ENCODE measurements around the gene ULBP2. TPM values are rescaled to one million over a fixed set of nuclear protein-coding genes. Genes with fewer than 3 reads are reported as not detected.
A peak's percentile ranks its signal among the peaks of the same experiment; 100 is the strongest.
"Not testable (repeated sequence)": the region's sequence is repeated elsewhere in the genome, so short reads cannot be mapped to it uniquely, and the experiment has no call there.

Gene ULBP2
- total RNA-seq, 1 donor from 2014 or later: 0.30 TPM

GRCh38 chr6:149963462-149964307 is 21.9 kb downstream of the ULBP2 start, which contains the start of gene ULBP1:
TSS of gene ULBP1 (plus strand) at chr6:149963943. CDS start at chr6:149964050, 107 bp downstream.
- H3K4me3 Mint-ChIP-seq: peak within 1 kb of the TSS; percentile 95
- H3K27me3 Mint-ChIP-seq (ENCODE audit: low read depth): peaks cover 93% of the 10 kb centered on the region
- no peaks in the 10 kb centered on the region for H3K36me3 Mint-ChIP-seq (ENCODE audit: low read depth)
- TF ChIP-seq CTCF (conservative IDR thresholded peaks at IDR 0.05): no peak
- H3K27ac Mint-ChIP-seq (ENCODE audit: unreplicated experiment): peak within 1 kb of the TSS; percentile 94
- peak; percentile 71 for DNase-seq (ENCODE audit: low read depth, low spot score)
- H3K9me3 Mint-ChIP-seq: no peaks in the 10 kb centered on the region
- peaks cover 32% of the 10 kb centered on the region for H3K4me1 Mint-ChIP-seq

- Mint-ChIP-seq H3K4me1 (peaks cover 32% of the 10 kb centered on the region), H3K27me3 (ENCODE audit: low read depth) (peaks cover 93% of the 10 kb centered on the region), H3K36me3 (ENCODE audit: low read depth) (peaks cover 3% of the 10 kb centered on the region), H3K4me3 (peak overlapping the region; percentile 95), H3K9me3 (no peaks in the 10 kb centered on the region), H3K27ac (ENCODE audit: unreplicated experiment) (peak overlapping the region; percentile 93)
- TF ChIP-seq CTCF (conservative IDR thresholded peaks at IDR 0.05): no peak
- no peak for DNase-seq (ENCODE audit: low read depth, low spot score)
Observed at GRCh38 chr6:149964308-149965193, 22.7 kb downstream of the ULBP2 start.

GRCh38 chr6:149965194-149966020 is 23.6 kb downstream of the ULBP2 start:
- Mint-ChIP-seq H3K9me3 (no peaks in the 10 kb centered on the region), H3K4me3 (peak overlapping the region; percentile 95), H3K4me1 (peaks cover 32% of the 10 kb centered on the region), H3K36me3 (ENCODE audit: low read depth) (peaks cover 3% of the 10 kb centered on the region), H3K27ac (ENCODE audit: unreplicated experiment) (peak overlapping the region; percentile 68), H3K27me3 (ENCODE audit: low read depth) (peaks cover 89% of the 10 kb centered on the region)
- DNase-seq (ENCODE audit: low read depth, low spot score): no peak
- no peak for TF ChIP-seq CTCF (conservative IDR thresholded peaks at IDR 0.05)

- not testable (repeated sequence) for H3K36me3 Mint-ChIP-seq (ENCODE audit: low read depth); H3K27ac Mint-ChIP-seq (ENCODE audit: unreplicated experiment); DNase-seq (ENCODE audit: low read depth, low spot score); H3K9me3 Mint-ChIP-seq
- Mint-ChIP-seq H3K27me3 (ENCODE audit: low read depth) (peaks cover 82% of the 10 kb centered on the region), H3K4me3 (peak overlapping the region; percentile 95), H3K4me1 (peaks cover 32% of the 10 kb centered on the region)
Observed at GRCh38 chr6:149966319-149966718, 24.5 kb downstream of the ULBP2 start.

- Mint-ChIP-seq H3K9me3 (no peaks in the 10 kb centered on the region), H3K27me3 (ENCODE audit: low read depth) (peaks cover 71% of the 10 kb centered on the region), H3K36me3 (ENCODE audit: low read depth) (peaks cover 3% of the 10 kb centered on the region), H3K4me1 (peaks cover 32% of the 10 kb centered on the region), H3K4me3 (peak overlapping the region; percentile 84), H3K27ac (ENCODE audit: unreplicated experiment) (no peak overlapping the region)
- no peak for DNase-seq (ENCODE audit: low read depth, low spot score)
- TF ChIP-seq CTCF (conservative IDR thresholded peaks at IDR 0.05): no peak
Observed at GRCh38 chr6:149967591-149967990, 25.8 kb downstream of the ULBP2 start.

GRCh38 chr6:149967999-149968398 is 26.2 kb downstream of the ULBP2 start:
- H3K27me3 Mint-ChIP-seq (ENCODE audit: low read depth): peaks cover 70% of the 10 kb centered on the region
- peaks cover 31% of the 10 kb centered on the region for H3K4me1 Mint-ChIP-seq
- not testable (repeated sequence) for H3K9me3 Mint-ChIP-seq; DNase-seq (ENCODE audit: low read depth, low spot score); H3K36me3 Mint-ChIP-seq (ENCODE audit: low read depth)
- H3K4me3 Mint-ChIP-seq: peak overlapping the region; percentile 84
- peak overlapping the region; percentile 35 for H3K27ac Mint-ChIP-seq (ENCODE audit: unreplicated experiment)

- Mint-ChIP-seq H3K4me1 (peaks cover 21% of the 10 kb centered on the region), H3K27me3 (ENCODE audit: low read depth) (peaks cover 66% of the 10 kb centered on the region)
- not testable (repeated sequence) for H3K9me3 Mint-ChIP-seq; H3K27ac Mint-ChIP-seq (ENCODE audit: unreplicated experiment); H3K4me3 Mint-ChIP-seq; DNase-seq (ENCODE audit: low read depth, low spot score); H3K36me3 Mint-ChIP-seq (ENCODE audit: low read depth)
Observed at GRCh38 chr6:149968909-149969308, 27.1 kb downstream of the ULBP2 start.

All from neural crest cell (in vitro differentiated cells).